HepG2 (cell line): ENCODE measurements around the gene ACTA2. TPM values are rescaled to one million over a fixed set of nuclear protein-coding genes. Genes with fewer than 3 reads are reported as not detected.

Experiments used
- ATAC-seq: fragments of 200-7000 bp; cut with Tn5 transposase; 3 replicates; pipeline ENCODE4 v1.9.1; 2020; ENCODE audit warnings: mild to moderate bottlenecking, moderate library complexity
- BruUV-seq: library from RNA; stranded (reverse); fragments of 400-500 nt; replicated peaks from 2 replicates; lab custom pipeline; 2021; lab: Mats Ljungman, UMichigan
- CTCF ChIA-PET: fragments of 300-600 bp; formaldehyde crosslinking; extraction: SDS; loops from one replicate; lab custom pipeline; 2021; ENCODE audit warnings: low total read pairs, inconsistent platforms, low intra/inter-chr PET ratio; lab: Yijun Ruan, JAX
- POLR2A ChIA-PET: fragments of 350-600 bp; sonication (Branson Sonifier 250); formaldehyde crosslinking; loops from one replicate; lab custom pipeline; 2020; ENCODE audit warnings: antibody characterized with exemption, inconsistent platforms; lab: Yijun Ruan, JAX
- DNase-seq: peaks from one replicate; pipeline ENCODE4 v3.0.0-alpha.2; 2015; ENCODE audit warnings: low spot score
- FAIRE-seq: peaks from 3 replicates; lab custom pipeline; 2011; peaks lifted over from hg19 to GRCh38; lab: Jason Lieb, UNC
- H2AFZ ChIP-seq: one replicate; pipeline ENCODE4 v1.6.1; 2011; ENCODE audit warnings: low read length, inconsistent platforms
- H3K27ac ChIP-seq: fragments of 300-600 bp; 3 replicates; pipeline ENCODE4 v1.8.0; 2011; ENCODE audit warnings: mixed run types, mild to moderate bottlenecking, mixed read lengths, low read length, inconsistent platforms; ENCODE audit not compliant: insufficient read depth; ENCODE audit errors: extremely low read length
- H3K27me3 ChIP-seq, 2 experiments: fragments of 200-600 bp in 1 of 2; 2 replicates in 1 of 2; 3 replicates in 1 of 2; pipeline versions ENCODE4 v1.6.0 to v1.8.0; 2011; ENCODE audit warnings: low read length in 2 of 2, mild to moderate bottlenecking in 2 of 2, moderate library complexity in 2 of 2, inconsistent platforms in 1 of 2; ENCODE audit not compliant: insufficient read depth in 2 of 2, control insufficient read depth in 1 of 2
- H3K36me3 ChIP-seq, 2 experiments: fragments of 200-600 bp in 1 of 2; replicated peaks in 1 of 2; 2 replicates in 1 of 2; 3 replicates in 1 of 2; pipeline versions ENCODE4 v1.5.1 to v1.8.0; 2011; ENCODE audit warnings: low read length in 2 of 2, inconsistent platforms in 1 of 2; ENCODE audit not compliant: insufficient read depth in 2 of 2, control insufficient read depth in 1 of 2
- H3K4me1 ChIP-seq: 2 replicates; pipeline ENCODE4 v1.5.1; 2012; ENCODE audit warnings: low read length, inconsistent platforms; ENCODE audit not compliant: insufficient read depth
- H3K4me2 ChIP-seq: 2 replicates; pipeline ENCODE4 v1.6.0; 2011; ENCODE audit warnings: low read depth, low read length, inconsistent platforms
- H3K4me3 ChIP-seq, 3 experiments: fragments of 200-600 bp in 1 of 3; sonication (generic), shearing (Covaris generic) in 1 of 3; replicated peaks in 1 of 3; 2 replicates each; pipeline ENCODE4 v1.5.1; 2011 to 2016; ENCODE audit warnings: low read length in 3 of 3, inconsistent platforms in 2 of 3, low read depth in 2 of 3, mild to moderate bottlenecking in 2 of 3, control low read depth in 1 of 3, mixed read lengths in 1 of 3; ENCODE audit not compliant: insufficient read depth in 1 of 3
- H3K79me2 ChIP-seq: one replicate; pipeline ENCODE4 v1.6.1; 2011; ENCODE audit warnings: low read length, inconsistent platforms; ENCODE audit not compliant: insufficient read depth
- H3K9ac ChIP-seq: 2 replicates; pipeline ENCODE4 v1.6.0; 2011; ENCODE audit warnings: mild to moderate bottlenecking, low read depth, low read length, inconsistent platforms; ENCODE audit not compliant: insufficient read depth
- H3K9me3 ChIP-seq: 2 replicates; pipeline ENCODE4 v1.5.1; 2012; ENCODE audit warnings: mild to moderate bottlenecking, low read length
- H4K20me1 ChIP-seq: 2 replicates; pipeline ENCODE4 v1.6.0; 2011; ENCODE audit warnings: inconsistent platforms, mild to moderate bottlenecking, low read length, moderate library complexity; ENCODE audit not compliant: insufficient read depth
- ESRRA ChIP-seq: sonication (generic); formaldehyde crosslinking; IDR thresholded peaks from 2 replicates; pipeline ENCODE4 v1.5.1; 2020; ENCODE audit warnings: mild to moderate bottlenecking, low read depth, missing genetic modification reagents
- GFI1 ChIP-seq: sonication (generic); formaldehyde crosslinking; IDR thresholded peaks from 2 replicates; pipeline ENCODE4 v1.5.0; 2020; ENCODE audit warnings: missing genetic modification reagents, mild to moderate bottlenecking, borderline replicate concordance
- HDAC1 ChIP-seq: sonication (generic); formaldehyde crosslinking; IDR thresholded peaks from 2 replicates; pipeline ENCODE4 v1.5.1; 2020; ENCODE audit warnings: mild to moderate bottlenecking, missing genetic modification reagents
- MED1 ChIP-seq: sonication (generic); formaldehyde crosslinking; IDR thresholded peaks from 2 replicates; pipeline ENCODE4 v1.4.0; 2020; ENCODE audit warnings: missing genetic modification reagents
- MIER3 ChIP-seq: IDR thresholded peaks from 2 replicates; pipeline ENCODE4 v1.6.1; 2016; ENCODE audit warnings: missing compliant biosample characterization, borderline replicate concordance
- REL ChIP-seq: sonication (generic); formaldehyde crosslinking; conservative IDR thresholded peaks from 2 replicates; pipeline ENCODE4 v1.8.0; 2022; ENCODE audit warnings: mild to moderate bottlenecking, missing genetic modification reagents, moderate library complexity
- RXRB ChIP-seq: IDR thresholded peaks from 2 replicates; pipeline ENCODE4 v1.6.1; 2016; ENCODE audit warnings: borderline replicate concordance, missing genetic modification reagents, missing compliant biosample characterization
- SMAD1 ChIP-seq: sonication (generic); formaldehyde crosslinking; IDR thresholded peaks from 2 replicates; pipeline ENCODE4 v1.4.0; 2020; ENCODE audit warnings: missing genetic modification reagents, low read depth, mild to moderate bottlenecking, borderline replicate concordance
- SOX13 ChIP-seq, 3 experiments: fragments of 450-650 bp in 1 of 3; sonication (generic) in 1 of 3; formaldehyde crosslinking in 1 of 3; IDR thresholded peaks in 2 of 3; conservative IDR thresholded peaks in 1 of 3; 2 replicates each; pipeline versions ENCODE4 v1.5.0 to v1.6.1; 2016 to 2020; ENCODE audit warnings: antibody characterized with exemption in 1 of 3, mild to moderate bottlenecking in 1 of 3, missing compliant biosample characterization in 1 of 3, missing genetic modification reagents in 1 of 3, moderate library complexity in 1 of 3
- ZNF484 ChIP-seq: sonication (generic); formaldehyde crosslinking; IDR thresholded peaks from 2 replicates; pipeline ENCODE4 v1.5.1; 2020; ENCODE audit warnings: mild to moderate bottlenecking, low read depth, missing genetic modification reagents, borderline replicate concordance
- ZNF83 ChIP-seq: sonication (generic); formaldehyde crosslinking; IDR thresholded peaks from 2 replicates; pipeline ENCODE4 v1.4.0; 2020; ENCODE audit warnings: missing genetic modification reagents, mild to moderate bottlenecking, borderline replicate concordance
- ZUFSP ChIP-seq: sonication (generic); formaldehyde crosslinking; IDR thresholded peaks from 2 replicates; pipeline ENCODE4 v1.9.0; 2021; ENCODE audit warnings: missing genetic modification reagents, mild to moderate bottlenecking, borderline replicate concordance
- WGBS: methylation state at CpG from one replicate; pipeline ENCODE4 v1.1.6; 2017; ENCODE audit warnings: low lambda C conversion rate; 5-methylcytosine and 5-hydroxymethylcytosine counted together
- in situ Hi-C: cut with HindIII; loops from 2 replicates; pipeline ENCODE4 v1.10.0; 2017; ENCODE audit warnings: low pct_unique_long_range_greater_than_20kb; ENCODE audit not compliant: extremely low pct_ligation_motif_present
- intact Hi-C: fragments of 100-400 bp; cut with micrococcal nuclease; formaldehyde crosslinking; loops from one replicate; pipeline ENCODE4 v1.10.0; 2022; ENCODE audit not compliant: unreplicated experiment
- polyA plus RNA-seq, 8 experiments: library from polyadenylated mRNA; depleted of rRNA in 3 of 8; stranded (reverse) in 7 of 8; unstranded in 1 of 8; fragments of >200 nt; fragmentation: Illumina TruSeq in 4 of 8; extraction: Trizol in 4 of 8; gene quantifications; 2 replicates each; pipeline versions ENCODE4 v1.2.1 to v1.2.3, GENCODE V29; 2011 to 2016; ENCODE audit warnings: low read depth in 4 of 8, missing spikeins in 1 of 8, mixed read lengths in 1 of 8; ENCODE audit not compliant: insufficient read depth in 1 of 8
- total RNA-seq, 5 experiments: library from RNA; depleted of rRNA; stranded (reverse); fragments of >200 nt; fragmentation: Illumina TruSeq; extraction: Trizol; gene quantifications; 2 replicates each; pipeline ENCODE4 v1.2.3, GENCODE V29; 2016; ENCODE audit warnings: low read depth in 1 of 5
- TF ChIP-seq, protein P1 (sequence below): sonication (generic); formaldehyde crosslinking; IDR thresholded peaks from 2 replicates; pipeline ENCODE4 v1.5.1; 2020; ENCODE audit warnings: mild to moderate bottlenecking, missing genetic modification reagents
- TF ChIP-seq, protein P2 (sequence below): sonication (generic); formaldehyde crosslinking; IDR thresholded peaks from 2 replicates; pipeline ENCODE4 v1.4.0; 2020; ENCODE audit warnings: mild to moderate bottlenecking, missing genetic modification reagents

ACTA2 gene
- total and polyA plus RNA-seq, 2 of the 13 experiments (the other 11 are each of a cell fraction or from before 2014, with no cell fraction given), result 21.8 to 59.9 TPM

- peak; percentile 90 for ATAC-seq
- intact Hi-C loops, result loop anchor here (1.0 to 5.0 kb wide), 2 partner anchors 15 to 37 kb away; partner anchors contain the start of gene STAMBPL1
These were observed 57.3 kb downstream of the ACTA2 start for GRCh38 chr10:88895250-88895649.

More at GRCh38 chr10:88895250-88895649, 57.3 kb downstream of the ACTA2 start:
- H2AFZ ChIP-seq, result no peak overlapping the region
- TF ChIP-seq ZNF484 (no peak), ZNF83 (no peak), REL (CRISPR knock-in tag) (no peak), MIER3 (CRISPR knock-in tag) (no peak), ESRRA (CRISPR knock-in tag) (no peak), ZUFSP (no peak), SOX13 (IDR thresholded peaks at IDR 0.05) (no peak), SOX13 (CRISPR knock-in tag; conservative IDR thresholded peaks at IDR 0.05 in 1 of 2, IDR thresholded peaks at IDR 0.05 in 1 of 2) (peak in 1 of 2 experiments; percentile 30; a peak in 1 of 4 replicates), MED1 (CRISPR knock-in tag) (no peak), GFI1 (CRISPR knock-in tag) (0 out of 2 replicates have a peak, but pooled peaks have one; percentile 38), SMAD1 (no peak), RXRB (CRISPR knock-in tag) (0 out of 2 replicates have a peak, but pooled peaks have one; percentile 51), HDAC1 (CRISPR knock-in tag) (no peak)
- TF ChIP-seq, protein P1, sequence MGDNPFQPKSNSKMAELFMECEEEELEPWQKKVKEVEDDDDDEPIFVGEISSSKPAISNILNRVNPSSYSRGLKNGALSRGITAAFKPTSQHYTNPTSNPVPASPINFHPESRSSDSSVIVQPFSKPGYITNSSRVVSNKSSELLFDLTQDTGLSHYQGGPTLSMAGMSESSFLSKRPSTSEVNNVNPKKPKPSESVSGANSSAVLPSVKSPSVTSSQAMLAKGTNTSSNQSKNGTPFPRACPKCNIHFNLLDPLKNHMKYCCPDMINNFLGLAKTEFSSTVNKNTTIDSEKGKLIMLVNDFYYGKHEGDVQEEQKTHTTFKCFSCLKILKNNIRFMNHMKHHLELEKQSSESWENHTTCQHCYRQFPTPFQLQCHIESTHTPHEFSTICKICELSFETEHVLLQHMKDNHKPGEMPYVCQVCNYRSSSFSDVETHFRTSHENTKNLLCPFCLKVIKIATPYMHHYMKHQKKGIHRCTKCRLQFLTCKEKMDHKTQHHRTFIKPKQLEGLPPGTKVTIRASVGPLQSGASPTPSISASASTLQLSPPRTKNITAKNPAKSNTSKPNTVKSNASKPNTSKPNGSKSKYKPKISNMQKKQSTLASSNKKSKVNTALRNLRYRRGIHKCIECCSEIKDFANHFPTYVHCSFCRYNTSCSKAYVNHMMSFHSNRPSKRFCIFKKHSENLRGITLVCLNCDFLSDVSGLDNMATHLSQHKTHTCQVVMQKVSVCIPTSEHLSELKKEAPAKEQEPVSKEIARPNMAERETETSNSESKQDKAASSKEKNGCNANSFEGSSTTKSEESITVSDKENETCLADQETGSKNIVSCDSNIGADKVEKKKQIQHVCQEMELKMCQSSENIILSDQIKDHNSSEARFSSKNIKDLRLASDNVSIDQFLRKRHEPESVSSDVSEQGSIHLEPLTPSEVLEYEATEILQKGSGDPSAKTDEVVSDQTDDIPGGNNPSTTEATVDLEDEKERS (CRISPR knock-in tag), result no peak
- TF ChIP-seq, protein P2, sequence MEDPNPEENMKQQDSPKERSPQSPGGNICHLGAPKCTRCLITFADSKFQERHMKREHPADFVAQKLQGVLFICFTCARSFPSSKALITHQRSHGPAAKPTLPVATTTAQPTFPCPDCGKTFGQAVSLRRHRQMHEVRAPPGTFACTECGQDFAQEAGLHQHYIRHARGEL (CRISPR knock-in tag), result no peak
- ChIA-PET CTCF (no interaction called here), POLR2A (no interaction called here)
- 0% methylated on average over 1 of the region's 1 CpG for WGBS
- H3K27me3 ChIP-seq, result no peaks in the 10 kb centered on the region
- DNase-seq (peak; percentile 35), FAIRE-seq (peak; percentile 86)
- H3K4me2 ChIP-seq, result peak overlapping the region; percentile 32
- no peak overlapping the region for H3K4me3 ChIP-seq
- in situ Hi-C loops, result no loop called here
- BruUV-seq, result no TSS peak
- no peaks in the 10 kb centered on the region for H3K36me3 ChIP-seq
- no peak overlapping the region for H3K27ac ChIP-seq
- peaks cover 34% of the 10 kb centered on the region for H3K4me1 ChIP-seq
- no peaks in the 10 kb centered on the region for H3K79me2 ChIP-seq
- H4K20me1 ChIP-seq, result no peaks in the 10 kb centered on the region
- no peaks in the 10 kb centered on the region for H3K9me3 ChIP-seq
- H3K9ac ChIP-seq, result no peak overlapping the region
